ENCODE measurements around the gene FARS2. TPM values are rescaled to one million over a fixed set of nuclear protein-coding genes. Genes with fewer than 3 reads are reported as not detected.

Gene FARS2
- total and polyA plus RNA-seq, 9 of the 15 experiments (the other 6 are each of a cell fraction or from before 2014, with no cell fraction given): 16.5 to 62.2 (median 27.0) TPM

DNA sequence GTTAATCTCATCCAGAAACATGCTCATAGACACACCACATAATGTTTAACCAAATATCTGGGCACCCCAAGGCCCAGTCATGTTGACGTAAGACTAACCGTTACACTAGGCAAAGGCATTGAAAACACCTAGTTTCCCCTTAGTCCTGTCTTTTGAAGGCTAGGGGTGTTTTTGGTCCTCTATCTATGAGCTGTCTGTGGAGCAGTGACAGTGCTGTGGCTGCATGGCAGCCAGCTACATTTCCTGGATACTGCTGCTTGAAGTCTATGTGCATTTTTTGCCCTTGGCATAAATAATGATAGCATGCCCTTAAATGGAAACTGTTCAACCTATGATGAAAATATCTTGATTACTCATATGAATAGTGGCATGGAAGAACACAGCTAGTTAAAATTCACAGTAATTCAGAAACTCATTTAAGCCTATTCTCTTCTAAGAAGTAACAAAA, 18.6 kb downstream of the FARS2 start:
- Histone ChIP-seq H3K27me3 (ENCODE audit: control insufficient read depth in 2 of 2, insufficient read depth in 2 of 2, low read length in 2 of 2) (no peaks in the 10 kb centered on the region), H3K4me3 (no peak overlapping the region), H2AFZ (ENCODE audit: low read depth, low read length) (no peak overlapping the region), H3K4me1 (replicated peaks in 1 of 2; ENCODE audit: control insufficient read depth in 2 of 2, insufficient read depth in 2 of 2, low read length in 2 of 2) (peaks cover 5 to 6% of the 10 kb centered on the region in 2 experiments; a peak in 4 of 5 replicates), H3K79me2 (ENCODE audit: control insufficient read depth, insufficient read depth, low read length) (peaks cover 25% of the 10 kb centered on the region; the same call in 2 of the 3 replicates), H3K36me3 (ENCODE audit: control insufficient read depth, insufficient read depth, low read length) (0 out of 3 replicates have a peak, but pooled peaks cover 2% of the 10 kb centered on the region), H3K9me1 (ENCODE audit: control insufficient read depth, insufficient read depth, low read length) (no peaks in the 10 kb centered on the region), H3K4me2 (ENCODE audit: insufficient read depth, low read length) (no peak overlapping the region), H3K9ac (ENCODE audit: insufficient read depth in 1 of 2, low read depth in 2 of 2, low read length in 2 of 2) (no peak overlapping the region), H3K27ac (ENCODE audit: extremely low read depth, low read depth, low read length) (no peak overlapping the region), H4K20me1 (replicated peaks; ENCODE audit: control insufficient read depth, insufficient read depth, low read length) (0 out of 2 replicates have a peak, but pooled peaks cover 2% of the 10 kb centered on the region), H3K9me3 (replicated peaks; ENCODE audit: control insufficient read depth, insufficient read depth, low read depth, low read length) (no peaks in the 10 kb centered on the region)
- CTCF ChIA-PET (ENCODE audit: low intra/inter-chr PET ratio): no interaction called here
- 93% methylated on average over 2 of the region's 2 CpGs for WGBS (ENCODE audit: insufficient coverage, low coverage, missing lambda C conversion rate)
- intact Hi-C loops (cut with micrococcal nuclease) (loop anchor here (5.0 kb wide), 1 partner anchor 97 kb away; no protein-coding TSS in a partner anchor), in situ Hi-C loops (cut with MboI) (no loop called here)
- DNase-seq (ENCODE audit: extremely low read depth in 1 of 4, low spot score in 3 of 4) (no peak), FAIRE-seq (no peak), ATAC-seq (no peak)
- no TSS peak for BruUV-seq (replicated peaks)
- POLR2A ChIA-PET: interaction anchor here (0.6 to 1.4 kb wide), 3 partner anchors 10 to 37 kb away, joined by 3 read pairs; no protein-coding TSS in a partner anchor
- TF ChIP-seq, protein P1, sequence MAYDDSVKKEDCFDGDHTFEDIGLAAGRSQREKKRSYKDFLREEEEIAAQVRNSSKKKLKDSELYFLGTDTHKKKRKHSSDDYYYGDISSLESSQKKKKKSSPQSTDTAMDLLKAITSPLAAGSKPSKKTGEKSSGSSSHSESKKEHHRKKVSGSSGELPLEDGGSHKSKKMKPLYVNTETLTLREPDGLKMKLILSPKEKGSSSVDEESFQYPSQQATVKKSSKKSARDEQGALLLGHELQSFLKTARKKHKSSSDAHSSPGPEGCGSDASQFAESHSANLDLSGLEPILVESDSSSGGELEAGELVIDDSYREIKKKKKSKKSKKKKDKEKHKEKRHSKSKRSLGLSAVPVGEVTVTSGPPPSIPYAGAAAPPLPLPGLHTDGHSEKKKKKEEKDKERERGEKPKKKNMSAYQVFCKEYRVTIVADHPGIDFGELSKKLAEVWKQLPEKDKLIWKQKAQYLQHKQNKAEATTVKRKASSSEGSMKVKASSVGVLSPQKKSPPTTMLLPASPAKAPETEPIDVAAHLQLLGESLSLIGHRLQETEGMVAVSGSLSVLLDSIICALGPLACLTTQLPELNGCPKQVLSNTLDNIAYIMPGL (CRISPR knock-in tag; IDR thresholded peaks at IDR 0.05): no peak
- no peak for TF ChIP-seq ZBTB1 (CRISPR knock-in tag; IDR thresholded peaks at IDR 0.05; ENCODE audit: borderline replicate concordance, low read depth)
- TF ChIP-seq ZNF354B (CRISPR knock-in tag; IDR thresholded peaks at IDR 0.05): no peak
- TF ChIP-seq KLF13 (tag; IDR thresholded peaks at IDR 0.05; ENCODE audit: borderline replicate concordance, low read depth): no peak
- no peak for TF ChIP-seq GTF2A2 (tag; IDR thresholded peaks at IDR 0.05)
- TF ChIP-seq ASH1L (IDR thresholded peaks at IDR 0.05; ENCODE audit: borderline replicate concordance, low read depth, partially characterized antibody): no peak
- TF ChIP-seq C11orf30 (IDR thresholded peaks at IDR 0.05; ENCODE audit: low read depth): no peak
- TF ChIP-seq, protein P2, sequence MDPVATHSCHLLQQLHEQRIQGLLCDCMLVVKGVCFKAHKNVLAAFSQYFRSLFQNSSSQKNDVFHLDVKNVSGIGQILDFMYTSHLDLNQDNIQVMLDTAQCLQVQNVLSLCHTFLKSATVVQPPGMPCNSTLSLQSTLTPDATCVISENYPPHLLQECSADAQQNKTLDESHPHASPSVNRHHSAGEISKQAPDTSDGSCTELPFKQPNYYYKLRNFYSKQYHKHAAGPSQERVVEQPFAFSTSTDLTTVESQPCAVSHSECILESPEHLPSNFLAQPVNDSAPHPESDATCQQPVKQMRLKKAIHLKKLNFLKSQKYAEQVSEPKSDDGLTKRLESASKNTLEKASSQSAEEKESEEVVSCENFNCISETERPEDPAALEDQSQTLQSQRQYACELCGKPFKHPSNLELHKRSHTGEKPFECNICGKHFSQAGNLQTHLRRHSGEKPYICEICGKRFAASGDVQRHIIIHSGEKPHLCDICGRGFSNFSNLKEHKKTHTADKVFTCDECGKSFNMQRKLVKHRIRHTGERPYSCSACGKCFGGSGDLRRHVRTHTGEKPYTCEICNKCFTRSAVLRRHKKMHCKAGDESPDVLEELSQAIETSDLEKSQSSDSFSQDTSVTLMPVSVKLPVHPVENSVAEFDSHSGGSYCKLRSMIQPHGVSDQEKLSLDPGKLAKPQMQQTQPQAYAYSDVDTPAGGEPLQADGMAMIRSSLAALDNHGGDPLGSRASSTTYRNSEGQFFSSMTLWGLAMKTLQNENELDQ (CRISPR knock-in tag; IDR thresholded peaks at IDR 0.05; ENCODE audit: borderline replicate concordance): no peak
- TF ChIP-seq ZFX (CRISPR knock-in tag; IDR thresholded peaks at IDR 0.05): no peak
- TF ChIP-seq SIRT6 (IDR thresholded peaks at IDR 0.05; ENCODE audit: low read depth, low read length): no peak
- TF ChIP-seq NR1H2 (CRISPR knock-in tag; IDR thresholded peaks at IDR 0.05): no peak
- TF ChIP-seq, protein P3, sequence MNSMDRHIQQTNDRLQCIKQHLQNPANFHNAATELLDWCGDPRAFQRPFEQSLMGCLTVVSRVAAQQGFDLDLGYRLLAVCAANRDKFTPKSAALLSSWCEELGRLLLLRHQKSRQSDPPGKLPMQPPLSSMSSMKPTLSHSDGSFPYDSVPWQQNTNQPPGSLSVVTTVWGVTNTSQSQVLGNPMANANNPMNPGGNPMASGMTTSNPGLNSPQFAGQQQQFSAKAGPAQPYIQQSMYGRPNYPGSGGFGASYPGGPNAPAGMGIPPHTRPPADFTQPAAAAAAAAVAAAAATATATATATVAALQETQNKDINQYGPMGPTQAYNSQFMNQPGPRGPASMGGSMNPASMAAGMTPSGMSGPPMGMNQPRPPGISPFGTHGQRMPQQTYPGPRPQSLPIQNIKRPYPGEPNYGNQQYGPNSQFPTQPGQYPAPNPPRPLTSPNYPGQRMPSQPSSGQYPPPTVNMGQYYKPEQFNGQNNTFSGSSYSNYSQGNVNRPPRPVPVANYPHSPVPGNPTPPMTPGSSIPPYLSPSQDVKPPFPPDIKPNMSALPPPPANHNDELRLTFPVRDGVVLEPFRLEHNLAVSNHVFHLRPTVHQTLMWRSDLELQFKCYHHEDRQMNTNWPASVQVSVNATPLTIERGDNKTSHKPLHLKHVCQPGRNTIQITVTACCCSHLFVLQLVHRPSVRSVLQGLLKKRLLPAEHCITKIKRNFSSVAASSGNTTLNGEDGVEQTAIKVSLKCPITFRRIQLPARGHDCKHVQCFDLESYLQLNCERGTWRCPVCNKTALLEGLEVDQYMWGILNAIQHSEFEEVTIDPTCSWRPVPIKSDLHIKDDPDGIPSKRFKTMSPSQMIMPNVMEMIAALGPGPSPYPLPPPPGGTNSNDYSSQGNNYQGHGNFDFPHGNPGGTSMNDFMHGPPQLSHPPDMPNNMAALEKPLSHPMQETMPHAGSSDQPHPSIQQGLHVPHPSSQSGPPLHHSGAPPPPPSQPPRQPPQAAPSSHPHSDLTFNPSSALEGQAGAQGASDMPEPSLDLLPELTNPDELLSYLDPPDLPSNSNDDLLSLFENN (IDR thresholded peaks at IDR 0.05; ENCODE audit: low read depth in 2 of 2, low read length in 2 of 2): no peak
